Heart right ventricle (tissue), 16 donors: ENCODE results near the gene PIK3CB. TPM values are rescaled to one million over a fixed set of nuclear protein-coding genes. Genes with fewer than 3 reads are reported as not detected.

Experiments used
- ATAC-seq, 8 donors: fragments of 200-7000 bp; cut with Tn5 transposase; one replicate each; pipeline ENCODE4 v1.9.1; 2020; ENCODE audit warnings: mild to moderate bottlenecking in 8 of 8, moderate library complexity in 8 of 8, moderate number of reproducible peaks in 1 of 8
- DNase-seq, 2 donors: peaks; one replicate each; pipeline ENCODE4 v3.0.0-alpha.2; 2020
- H3K27ac ChIP-seq, 10 donors: fragments of 200-600 bp; sonication (generic) in 2 of 10; one replicate each; pipeline versions ENCODE4 v1.5.0 to v1.8.0; 2020 to 2022; ENCODE audit warnings: mild to moderate bottlenecking in 3 of 10
- H3K27me3 ChIP-seq, 7 donors: fragments of 200-600 bp; one replicate each; pipeline ENCODE4 v1.8.0; 2021 to 2022; ENCODE audit warnings: mild to moderate bottlenecking in 2 of 7
- H3K36me3 ChIP-seq, 9 donors: fragments of 200-600 bp; sonication (generic) in 1 of 9; one replicate each; pipeline versions ENCODE4 v1.5.0 to v1.8.0; 2020 to 2022; ENCODE audit warnings: mild to moderate bottlenecking in 2 of 9
- H3K4me1 ChIP-seq, 9 donors: fragments of 200-600 bp; sonication (generic) in 1 of 9; one replicate each; pipeline versions ENCODE4 v1.5.0 to v1.8.0; 2020 to 2022; ENCODE audit warnings: mild to moderate bottlenecking in 4 of 9
- H3K4me3 ChIP-seq, 10 donors: fragments of 200-600 bp; sonication (generic) in 2 of 10; one replicate each; pipeline versions ENCODE4 v1.5.0 to v1.8.0; 2020 to 2022; ENCODE audit warnings: mild to moderate bottlenecking in 7 of 10, moderate library complexity in 2 of 10
- H3K9me3 ChIP-seq, 11 donors: fragments of 200-600 bp in 10 of 11; sonication (generic) in 2 of 11; one replicate each; pipeline versions ENCODE4 v1.5.0 to v1.8.0; 2013 to 2022; ENCODE audit warnings: mild to moderate bottlenecking in 2 of 11, control low read depth in 1 of 11, moderate library complexity in 1 of 11
- CTCF ChIP-seq, 9 donors: fragments of 200-600 bp; sonication (generic) in 2 of 9; IDR thresholded peaks; one replicate each; pipeline versions ENCODE4 v1.5.0 to v1.8.0; 2021 to 2022; ENCODE audit warnings: antibody characterized with exemption in 9 of 9, mild to moderate bottlenecking in 5 of 9, moderate library complexity in 1 of 9
- WGBS, 2 donors: extraction: QIAGEN DNeasy Blood & Tissue Kit; methylation state at CpG; one replicate each; pipeline ENCODE4 v1.1.7; 2013; ENCODE audit warnings: inconsistent platforms in 1 of 2; 5-methylcytosine and 5-hydroxymethylcytosine counted together
- intact Hi-C, 10 donors: fragments of 100-400 bp; cut with DNase I; formaldehyde crosslinking; loops; one replicate each; pipeline versions ENCODE4 v1.11.1 to v1.14.2; 2022
- polyA plus RNA-seq, 2 donors: library from polyadenylated mRNA; stranded (reverse); fragments of 200-250 nt; gene quantifications; one replicate each; pipeline ENCODE4 v1.2.3, GENCODE V29; 2013
- total RNA-seq, 10 donors: library from RNA; stranded (reverse); fragmentation: NEBNext Ultra II Directional in 3 of 10; extraction: Animal tissue kit (Norgen Biotek cat#: 25700) in 3 of 10; gene quantifications; one replicate each; pipeline versions ENCODE4 v1.2.1 to v1.2.4, GENCODE V29; 2021 to 2023
- donor health status: Arrhythmogenic right ventricular cardiomyopathy.
- donor health status: ischemic (EF 13 %, LVEDD 7.1; RV severe dilation, severe dysfunction).
- donor health status: healthy with polysubstance abuse.
- donor health status: DM: no; HTN: yes; CAD: no.
- donor health status: DM: no; HTN: no; CAD: no.
- donor health status: ischemic (EF 25% LVEDD 6.9; RV normal size, moderate dysfunction).
- donor health status: ischemic (EF 25% LVEDD 5.7; RV mildly dilated, moderate dysfunction).
- donor health status: healthy.
- donor health status: DM: yes; HTN: yes; CAD: no.
- donor health status: Ischemic cardiomyopathy.
- donor health status: ischemic (EF 35%, LVEDD 5.7; RV mildly dilated, moderate dysfunction).
- donor health status: nonischemic (EF 11% LVEDD 7.7; RV severe dilation, severe dysfunction).
- donor health status: DM: yes; HTN: yes; CAD: no.
- donor health status: PGD.
- donor health status: ischemic (EF 29% LVEDD 5.4; RV normal size, mild dysfunction).
- donor health status: nonischemic (EF 23%, LVEDD 6.1; RV moderate dilation, normal function).

The PIK3CB gene
- total and polyA plus RNA-seq, 12 donors = 8.1 to 45.7 (median 29.3) TPM

- TF ChIP-seq CTCF (IDR thresholded peaks at IDR 0.05) = no peak
- Histone ChIP-seq H3K4me1 (peaks cover 0 to 18% (median 11%) of the 10 kb centered on the region in 9 donors), H3K36me3 (peaks cover 0 to 31% (median 0%) of the 10 kb centered on the region in 9 donors), H3K9me3 (no peaks in the 10 kb centered on the region), H3K27ac (no peak overlapping the region), H3K27me3 (no peaks in the 10 kb centered on the region), H3K4me3 (no peak overlapping the region)
- ATAC-seq = no peak
- no peak for DNase-seq
- intact Hi-C loops = loop anchor here in 3 of 10 donors (10.0 kb wide), 2 partner anchors 100 to 110 kb away; partner anchors contain the start of gene PIK3CB (in 2 of the 3)
- 57 to 59% methylated on average over 6 of the region's 6 CpGs for WGBS, 2 donors
Measured at GRCh38 chr3:138724443-138724842, 110.3 kb downstream of the PIK3CB start.

GRCh38 chr3:138718849-138719248 is 115.9 kb downstream of the PIK3CB start:
- peak overlapping the region in 1 of 10 donors; percentile 26 for H3K27ac ChIP-seq
- ATAC-seq (no peak), DNase-seq (no peak)
- H3K4me1 ChIP-seq = peaks cover 0 to 8% (median 0%) of the 10 kb centered on the region in 9 donors
- no peaks in the 10 kb centered on the region for H3K9me3 ChIP-seq
- peaks cover 0 to 29% (median 0%) of the 10 kb centered on the region in 9 donors for H3K36me3 ChIP-seq
- H3K27me3 ChIP-seq = no peaks in the 10 kb centered on the region
- no peak overlapping the region for H3K4me3 ChIP-seq
- WGBS, 2 donors = 98 to 100% methylated on average over 1 of the region's 1 CpG
- no peak for TF ChIP-seq CTCF (IDR thresholded peaks at IDR 0.05)
- intact Hi-C loops = no loop called here

- ATAC-seq (no peak), DNase-seq (no peak)
- Histone ChIP-seq H3K4me3 (no peak overlapping the region), H3K27me3 (no peaks in the 10 kb centered on the region), H3K36me3 (peaks cover 0 to 44% (median 3%) of the 10 kb centered on the region in 9 donors), H3K9me3 (no peaks in the 10 kb centered on the region), H3K27ac (no peak overlapping the region), H3K4me1 (peaks cover 0 to 8% (median 0%) of the 10 kb centered on the region in 9 donors)
- intact Hi-C loops = no loop called here
- no peak for TF ChIP-seq CTCF (IDR thresholded peaks at IDR 0.05)
- 96 to 98% methylated on average over 2 of the region's 2 CpGs for WGBS, 2 donors
Measured at GRCh38 chr3:138717348-138717747, 117.4 kb downstream of the PIK3CB start.

- TF ChIP-seq CTCF (IDR thresholded peaks at IDR 0.05) = no peak
- H3K27ac ChIP-seq = no peak overlapping the region
- 59 to 68% methylated on average over 4 of the region's 4 CpGs for WGBS, 2 donors
- DNase-seq = no peak
- no peak overlapping the region for H3K4me3 ChIP-seq
- peaks cover 0 to 65% (median 7%) of the 10 kb centered on the region in 9 donors for H3K36me3 ChIP-seq
- intact Hi-C loops = no loop called here
- H3K4me1 ChIP-seq = no peaks in the 10 kb centered on the region
- no peaks in the 10 kb centered on the region for H3K27me3 ChIP-seq
- no peaks in the 10 kb centered on the region for H3K9me3 ChIP-seq
- ATAC-seq = no peak
Measured at GRCh38 chr3:138712086-138712485, 122.6 kb downstream of the PIK3CB start.
